ENCODE results near the gene PLEKHA7. TPM values are rescaled to one million over a fixed set of nuclear protein-coding genes. Genes with fewer than 3 reads are reported as not detected.

PLEKHA7 gene
- total and polyA plus RNA-seq, 2 of the 8 experiments (the other 6 are each of a cell fraction or from before 2014, with no cell fraction given): 11.4 to 25.6 TPM

GRCh38 chr11:16786131-16786530, 228.1 kb downstream of the PLEKHA7 start:
- H3K4me1 ChIP-seq (replicated peaks in 1 of 4; ENCODE audit: control insufficient read depth in 3 of 4, insufficient read depth in 4 of 4, low read length in 3 of 4): no peaks in the 10 kb centered on the region
- WGBS, 2 experiments (ENCODE audit: extremely low coverage in 1 of 2, insufficient coverage in 1 of 2, insufficient read length in 1 of 2, insufficient replicate concordance in 2 of 2, low coverage in 1 of 2, low lambda C conversion rate in 2 of 2, missing lambda C conversion rate in 1 of 2): 93% methylated on average over 6 of the region's 6 CpGs; no CpG with 5 or more reads in 1 of the 2 experiments
- no peak overlapping the region for H2BK20ac ChIP-seq (ENCODE audit: low read length)
- peaks cover 3% of the 10 kb centered on the region; the same call in 1 of the 2 replicates for H3K23me2 ChIP-seq (ENCODE audit: low read depth, low read length)
- TF ChIP-seq TAF1 (IDR thresholded peaks at IDR 0.05; ENCODE audit: low read depth, low read length) (no peak), CBX8 (IDR thresholded peaks at IDR 0.05; ENCODE audit: borderline replicate concordance, low read depth, low read length) (no peak), POU5F1 (IDR thresholded peaks at IDR 0.05; ENCODE audit: low read depth, low read length) (no peak), POLR2A (IDR thresholded peaks at IDR 0.05; ENCODE audit: control extremely low read depth in 1 of 2, low read depth in 2 of 2, low read length in 2 of 2) (no peak), KDM4A (IDR thresholded peaks at IDR 0.05; ENCODE audit: low read depth, low read length, severe bottlenecking) (no peak), SIRT6 (IDR thresholded peaks at IDR 0.05; ENCODE audit: low read length) (no peak), JUN (IDR thresholded peaks at IDR 0.05; ENCODE audit: low read depth, low read length) (no peak), BACH1 (IDR thresholded peaks at IDR 0.05; ENCODE audit: low read length) (no peak), CEBPB (IDR thresholded peaks at IDR 0.05; ENCODE audit: low read depth, low read length) (no peak)
- H2BK120ac ChIP-seq (replicated peaks; ENCODE audit: low read depth, low read length): no peak overlapping the region
- no peak overlapping the region for H2BK15ac ChIP-seq (ENCODE audit: low read length)
- ChIA-PET POLR2A (ENCODE audit: partially characterized antibody) (interaction anchor here (1.3 to 3.1 kb wide), 3 partner anchors 48 to 292 kb away, joined by 3 to 12 read pairs (median 11); partner anchors contain the start of genes C11orf58 and RPS13), CTCF (ENCODE audit: partially characterized antibody) (interaction anchor here (0.6 to 10.7 kb wide), 43 partner anchors 9 to 1680 kb away, joined by 3 to 119 read pairs (median 5); no protein-coding TSS in a partner anchor)
- H3K4me2 ChIP-seq (ENCODE audit: insufficient read depth in 1 of 2, low read depth in 2 of 2, low read length in 2 of 2): no peak overlapping the region
- no peak overlapping the region for H3K14ac ChIP-seq (ENCODE audit: insufficient read length)
- H3K18ac ChIP-seq (ENCODE audit: extremely low read depth, low read length): no peak overlapping the region
- H2BK5ac ChIP-seq (ENCODE audit: low read depth, low read length): no peak overlapping the region
- H4K20me1 ChIP-seq (replicated peaks in 1 of 2; ENCODE audit: control insufficient read depth in 1 of 2, insufficient read depth in 2 of 2, low read length in 2 of 2): peaks cover 4 to 5% of the 10 kb centered on the region in 2 experiments
- no peak overlapping the region for H2AK5ac ChIP-seq (ENCODE audit: low read depth, low read length)
- DNase-seq (ENCODE audit: low read depth in 1 of 2, low spot score in 2 of 2): no peak
- no peak overlapping the region for H3K56ac ChIP-seq (replicated peaks; ENCODE audit: insufficient read length, low read depth, low read length)
- no peak overlapping the region for H2AFZ ChIP-seq (ENCODE audit: low read length)
- H3K36me3 ChIP-seq (ENCODE audit: control insufficient read depth in 2 of 4, insufficient read depth in 4 of 4, low read length in 3 of 4): peaks cover 0 to 6% (median 3%) of the 10 kb centered on the region in 4 experiments; a peak in 1 of 8 replicates
- H3K9me3 ChIP-seq (ENCODE audit: insufficient read depth in 2 of 2, low read depth in 1 of 2, low read length in 1 of 2): no peaks in the 10 kb centered on the region
- no peak overlapping the region for H2BK12ac ChIP-seq (ENCODE audit: low read depth, low read length)
- no peak overlapping the region for H3K27ac ChIP-seq (ENCODE audit: low read depth, low read length)
- H3K9ac ChIP-seq (replicated peaks in 1 of 4; ENCODE audit: extremely low read depth in 1 of 4, low read depth in 3 of 4, low read length in 3 of 4): no peak overlapping the region
- no peaks in the 10 kb centered on the region for H3K79me2 ChIP-seq (ENCODE audit: control insufficient read depth in 1 of 2, insufficient read depth in 2 of 2, low read length in 2 of 2)
- no peak overlapping the region for H4K91ac ChIP-seq (replicated peaks; ENCODE audit: insufficient read length, low read length)
- no peak overlapping the region for H4K8ac ChIP-seq (ENCODE audit: extremely low read depth, insufficient read depth, low read length)
- H3K79me1 ChIP-seq (ENCODE audit: low read depth, low read length): no peaks in the 10 kb centered on the region
- no peak overlapping the region for H3K23ac ChIP-seq (ENCODE audit: insufficient read length)
- H3K4ac ChIP-seq (replicated peaks; ENCODE audit: insufficient read length, low read depth, low read length): no peak overlapping the region
- no peak overlapping the region for H4K5ac ChIP-seq (ENCODE audit: insufficient read length, low read depth, low read length)
- H3K27me3 ChIP-seq (replicated peaks in 1 of 4; ENCODE audit: control insufficient read depth in 3 of 4, extremely low read depth in 1 of 4, insufficient read depth in 3 of 4, low read length in 3 of 4): no peaks in the 10 kb centered on the region
- H3K4me3 ChIP-seq (ENCODE audit: extremely low read depth in 1 of 4, insufficient read depth in 2 of 4, low read depth in 3 of 4, low read length in 4 of 4): no peak overlapping the region
- FAIRE-seq: no peak
